Coronary artery (tissue), 2 donors: ENCODE measurements around the gene IFNL1.

ENCODE experiments used
- DNase-seq: peaks from one replicate; pipeline ENCODE4 v3.0.0-alpha.2; 2017; ENCODE audit warnings: low spot score
- H3K27ac ChIP-seq, 2 donors: fragments of 200-600 bp; sonication (generic); one replicate each; pipeline ENCODE4 v1.5.1; 2016 to 2019
- H3K4me3 ChIP-seq: fragments of 200-600 bp; sonication (generic); 2 replicates; pipeline ENCODE4 v1.5.1; 2016; ENCODE audit warnings: mild to moderate bottlenecking, moderate library complexity
- TF ChIP-seq, protein P1 (sequence below): fragments of 200-600 bp; sonication (generic); IDR thresholded peaks from one replicate; pipeline ENCODE4 v1.5.1; 2019; ENCODE audit warnings: antibody characterized with exemption

IFNL1 gene

DNA sequence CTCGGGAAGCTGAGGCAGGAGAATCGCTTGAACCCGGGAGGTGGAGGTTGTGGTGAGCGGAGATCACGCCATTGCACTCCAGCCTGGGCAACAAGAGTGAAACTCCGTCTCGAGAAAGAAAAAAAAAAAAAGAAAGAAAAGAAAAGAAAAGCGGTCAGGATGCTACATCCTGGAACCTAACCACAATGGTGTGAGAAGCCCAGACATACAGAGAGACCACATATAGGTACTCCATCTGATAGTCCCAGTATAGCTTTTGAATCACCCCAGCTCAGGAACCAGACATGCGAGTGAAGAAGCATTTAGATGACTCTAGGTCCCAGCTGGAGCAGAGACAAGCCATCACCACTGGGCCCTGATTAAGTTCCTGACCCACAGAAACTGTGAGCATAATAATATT is 3.2 kb downstream of the IFNL1 start:
- no peak overlapping the region for H3K27ac ChIP-seq
- DNase-seq = no peak
- TF ChIP-seq, protein P1, sequence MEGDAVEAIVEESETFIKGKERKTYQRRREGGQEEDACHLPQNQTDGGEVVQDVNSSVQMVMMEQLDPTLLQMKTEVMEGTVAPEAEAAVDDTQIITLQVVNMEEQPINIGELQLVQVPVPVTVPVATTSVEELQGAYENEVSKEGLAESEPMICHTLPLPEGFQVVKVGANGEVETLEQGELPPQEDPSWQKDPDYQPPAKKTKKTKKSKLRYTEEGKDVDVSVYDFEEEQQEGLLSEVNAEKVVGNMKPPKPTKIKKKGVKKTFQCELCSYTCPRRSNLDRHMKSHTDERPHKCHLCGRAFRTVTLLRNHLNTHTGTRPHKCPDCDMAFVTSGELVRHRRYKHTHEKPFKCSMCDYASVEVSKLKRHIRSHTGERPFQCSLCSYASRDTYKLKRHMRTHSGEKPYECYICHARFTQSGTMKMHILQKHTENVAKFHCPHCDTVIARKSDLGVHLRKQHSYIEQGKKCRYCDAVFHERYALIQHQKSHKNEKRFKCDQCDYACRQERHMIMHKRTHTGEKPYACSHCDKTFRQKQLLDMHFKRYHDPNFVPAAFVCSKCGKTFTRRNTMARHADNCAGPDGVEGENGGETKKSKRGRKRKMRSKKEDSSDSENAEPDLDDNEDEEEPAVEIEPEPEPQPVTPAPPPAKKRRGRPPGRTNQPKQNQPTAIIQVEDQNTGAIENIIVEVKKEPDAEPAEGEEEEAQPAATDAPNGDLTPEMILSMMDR = no peak
- H3K4me3 ChIP-seq = no peak overlapping the region

DNA sequence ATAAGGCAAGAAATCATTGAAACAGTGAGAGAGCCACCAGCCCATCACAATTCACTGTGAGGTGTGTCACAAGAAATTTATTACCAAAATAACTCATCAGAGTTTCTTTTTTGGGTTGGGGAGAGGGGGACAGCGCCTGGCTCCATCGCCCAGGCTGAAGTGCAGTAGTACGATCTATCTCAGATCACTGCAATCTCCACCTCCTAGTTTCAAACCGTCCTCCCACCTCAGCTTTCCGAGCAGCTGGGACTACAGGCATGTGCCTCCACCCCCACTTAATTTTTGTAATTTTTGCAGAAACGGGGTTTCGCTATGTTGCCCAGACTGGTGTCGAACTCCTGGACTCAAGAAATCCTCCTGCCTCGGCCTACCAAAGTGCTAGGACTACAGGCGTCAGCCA is 3.6 kb downstream of the IFNL1 start:
- H3K4me3 ChIP-seq = no peak overlapping the region
- TF ChIP-seq, protein P1 = no peak
- H3K27ac ChIP-seq = no peak overlapping the region
- no peak for DNase-seq

DNA sequence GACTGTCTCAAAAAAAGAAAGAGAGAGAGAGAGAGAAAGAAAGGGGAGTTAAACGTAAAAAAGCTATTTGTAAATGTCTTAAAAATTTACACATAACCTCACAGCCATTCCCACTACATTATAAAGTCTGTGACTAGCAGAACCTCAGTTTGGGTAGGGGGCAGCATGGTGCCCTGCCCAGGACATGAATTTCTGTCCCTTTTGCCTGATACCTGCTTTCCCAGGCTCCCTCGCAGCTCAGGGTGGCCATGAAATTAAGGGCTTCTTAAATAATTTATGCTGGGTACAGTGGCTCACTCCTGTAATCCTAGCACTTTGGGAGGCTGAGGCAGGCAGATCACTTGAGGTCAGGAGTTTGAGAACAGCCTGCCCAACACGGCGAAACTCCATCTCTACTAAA is 4.8 kb downstream of the IFNL1 start:
- no peak for DNase-seq

DNA sequence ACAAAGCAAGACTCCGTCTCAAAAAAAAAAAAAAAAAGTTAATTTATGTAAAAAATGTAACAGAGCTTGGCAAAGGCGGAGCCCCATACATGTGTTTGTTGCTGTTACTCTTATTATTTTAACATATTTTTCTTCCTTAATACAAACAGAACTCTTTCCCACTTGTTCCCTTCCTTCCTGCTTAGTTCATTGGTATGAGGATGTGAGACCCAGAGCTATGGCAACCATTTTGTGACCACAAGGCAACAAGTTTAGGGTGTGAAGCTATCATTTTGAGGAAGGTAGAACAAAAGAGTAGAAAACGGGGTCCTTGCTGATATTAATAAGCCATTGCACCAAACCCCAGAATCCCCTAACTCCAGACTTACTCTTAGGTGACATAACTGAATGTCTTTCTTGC is 5.4 kb downstream of the IFNL1 start:
- H3K4me3 ChIP-seq = no peak overlapping the region
- DNase-seq = no peak
- TF ChIP-seq, protein P1 = no peak
- H3K27ac ChIP-seq = no peak overlapping the region

More for the DNA sequence above, 4.8 kb downstream of the IFNL1 start:
- TF ChIP-seq, protein P1 = no peak
- H3K27ac ChIP-seq = no peak overlapping the region
- no peak overlapping the region for H3K4me3 ChIP-seq

DNA sequence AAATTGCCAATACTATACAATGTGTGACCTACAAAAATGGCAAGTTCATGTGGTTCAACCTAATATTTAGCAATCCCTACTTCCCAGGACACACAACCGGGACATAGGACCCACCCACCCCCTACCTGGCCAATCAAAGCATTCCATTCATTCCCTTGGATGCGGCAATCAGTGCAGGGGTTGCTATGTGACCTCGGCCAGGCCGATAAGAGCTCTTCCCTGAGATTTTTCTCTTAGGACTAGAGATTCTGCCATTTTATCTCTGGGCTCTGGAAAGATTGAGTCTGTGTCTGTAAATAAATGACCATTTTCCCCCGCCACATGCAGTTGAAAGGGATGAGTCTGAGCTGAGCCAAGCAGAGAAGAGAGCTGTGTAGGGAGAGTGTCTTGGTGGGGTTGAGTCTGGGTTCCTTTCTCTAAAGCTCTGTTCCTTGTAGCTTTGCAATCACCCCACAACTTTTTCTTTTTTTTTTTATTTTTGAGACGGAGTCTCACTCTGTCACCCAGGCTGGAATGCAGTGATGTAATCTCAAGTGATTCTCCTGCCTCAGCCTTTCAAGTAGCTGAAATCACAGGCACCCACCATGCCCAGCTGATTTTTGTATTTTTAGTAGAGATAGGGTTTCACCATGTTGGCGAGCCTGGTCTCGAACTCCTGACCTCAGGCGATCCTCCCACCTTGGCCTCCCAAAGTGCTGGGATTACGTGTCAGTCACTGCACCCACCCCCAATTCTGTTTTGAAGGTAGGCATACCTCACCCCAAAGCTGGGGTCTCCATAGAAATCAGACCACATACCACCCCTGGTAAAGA is 7.4 kb downstream of the IFNL1 start:
- no peak overlapping the region for H3K4me3 ChIP-seq
- DNase-seq = no peak
- TF ChIP-seq, protein P1 = no peak

DNA sequence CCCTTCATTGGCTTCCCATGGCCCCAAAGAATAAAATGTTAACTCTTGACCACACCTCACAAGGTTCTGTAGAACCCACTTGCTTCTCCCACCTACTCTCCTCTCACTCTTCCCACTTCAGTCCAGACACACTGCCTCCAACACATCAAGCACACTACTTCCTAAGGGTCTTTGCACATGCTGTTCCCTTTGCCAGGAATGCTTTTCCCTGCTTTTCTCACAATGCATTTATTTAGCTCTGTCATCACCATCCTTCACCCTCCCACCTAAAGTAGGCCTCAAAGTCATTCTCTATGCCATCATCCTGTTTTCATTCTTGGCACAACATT is 7.9 kb downstream of the IFNL1 start:
- no peak for DNase-seq
- TF ChIP-seq, protein P1 = no peak
- Histone ChIP-seq H3K4me3 (no peak overlapping the region), H3K27ac (no peak overlapping the region)

More for the DNA sequence above, 7.4 kb downstream of the IFNL1 start:
- H3K27ac ChIP-seq = no peak overlapping the region
